Activated CD8-positive, alpha-beta T cell treated with anti-CD3 and anti-CD28 coated beads for 36 hours (primary cell): ENCODE results near the gene COL1A2. TPM values are rescaled to one million over a fixed set of nuclear protein-coding genes. Genes with fewer than 3 reads are reported as not detected.

Source experiments
- ATAC-seq: fragments of 200-7000 bp; cut with Tn5 transposase; one replicate; pipeline ENCODE4 v1.10.0; 2021; ENCODE audit warnings: mild to moderate bottlenecking, moderate library complexity
- CTCF ChIA-PET: fragments of 350-600 bp; sonication (Branson Sonifier 250); formaldehyde crosslinking; loops from one replicate; lab custom pipeline; 2021; ENCODE audit warnings: antibody characterized with exemption; lab: Charles Lee
- POLR2A ChIA-PET: fragments of 350-600 bp; sonication (Branson Sonifier 250); formaldehyde crosslinking; loops from one replicate; lab custom pipeline; 2021; ENCODE audit warnings: antibody characterized with exemption; lab: Charles Lee
- DNase-seq: peaks from one replicate; pipeline ENCODE4 v3.0.0-alpha.2; 2020
- H3K27ac Mint-ChIP-seq: one replicate; pipeline ENCODE4 v1.8.0; 2021; ENCODE audit warnings: mild to moderate bottlenecking, mixed read lengths
- H3K27me3 Mint-ChIP-seq: one replicate; pipeline ENCODE4 v1.8.0; 2021; ENCODE audit warnings: mixed read lengths
- H3K36me3 Mint-ChIP-seq: one replicate; pipeline ENCODE4 v1.8.0; 2021; ENCODE audit warnings: low read depth, mixed read lengths
- H3K4me1 Mint-ChIP-seq: one replicate; pipeline ENCODE4 v1.8.0; 2021; ENCODE audit warnings: low read depth, mixed read lengths
- H3K4me3 Mint-ChIP-seq: one replicate; pipeline ENCODE4 v1.8.0; 2021; ENCODE audit warnings: mild to moderate bottlenecking, moderate library complexity, mixed read lengths
- H3K9me3 Mint-ChIP-seq: one replicate; pipeline ENCODE4 v1.8.0; 2021; ENCODE audit warnings: mixed read lengths
- CTCF ChIP-seq: fragments of 200-600 bp; IDR thresholded peaks from one replicate; pipeline ENCODE4 v1.8.0; 2022; ENCODE audit warnings: antibody characterized with exemption, mild to moderate bottlenecking
- intact Hi-C: fragments of 100-400 bp; cut with micrococcal nuclease; formaldehyde crosslinking; loops from one replicate; pipeline ENCODE4 v1.10.0; 2022
- total RNA-seq, 2 experiments: library from RNA; stranded (reverse); gene quantifications; one replicate each; pipeline ENCODE4 v1.2.3, GENCODE V29; 2021

COL1A2 gene
- total RNA-seq, 2 experiments from 2014 or later = 0.47 to 0.56 TPM

GRCh38 chr7:94410413-94411187 is 15.9 kb downstream of the COL1A2 start:
- Mint-ChIP-seq H3K4me1 (no peaks in the 10 kb centered on the region), H3K36me3 (no peaks in the 10 kb centered on the region), H3K4me3 (no peak overlapping the region), H3K9me3 (no peaks in the 10 kb centered on the region), H3K27ac (no peak overlapping the region), H3K27me3 (peaks cover 4% of the 10 kb centered on the region)
- ATAC-seq = no peak
- intact Hi-C loops = no loop called here
- POLR2A ChIA-PET = no interaction called here
- no peak for TF ChIP-seq CTCF
- CTCF ChIA-PET = interaction anchor here (0.9 kb wide), 1 partner anchor 26 kb away, joined by 3 read pairs; no protein-coding TSS in a partner anchor
- DNase-seq = no peak

- no peaks in the 10 kb centered on the region for H3K36me3 Mint-ChIP-seq
- no peaks in the 10 kb centered on the region for H3K4me1 Mint-ChIP-seq
- H3K27ac Mint-ChIP-seq = no peak overlapping the region
- no peak for TF ChIP-seq CTCF
- no peak for DNase-seq
- intact Hi-C loops = no loop called here
- ChIA-PET POLR2A (no interaction called here), CTCF (interaction anchor here (0.9 kb wide), 1 partner anchor 26 kb away, joined by 3 read pairs; no protein-coding TSS in a partner anchor)
- no peak for ATAC-seq
- peaks cover 4% of the 10 kb centered on the region for H3K27me3 Mint-ChIP-seq
- no peaks in the 10 kb centered on the region for H3K9me3 Mint-ChIP-seq
- no peak overlapping the region for H3K4me3 Mint-ChIP-seq
These were observed 16.4 kb downstream of the COL1A2 start for GRCh38 chr7:94411188-94411466.

GRCh38 chr7:94412762-94413322 is 18.1 kb downstream of the COL1A2 start:
- Mint-ChIP-seq H3K4me3 (no peak overlapping the region), H3K36me3 (no peaks in the 10 kb centered on the region), H3K27me3 (peaks cover 3% of the 10 kb centered on the region), H3K9me3 (no peaks in the 10 kb centered on the region), H3K4me1 (no peaks in the 10 kb centered on the region), H3K27ac (no peak overlapping the region)
- intact Hi-C loops = no loop called here
- no peak for TF ChIP-seq CTCF
- POLR2A ChIA-PET = no interaction called here
- DNase-seq (no peak), ATAC-seq (no peak)
- CTCF ChIA-PET = interaction anchor here (1.3 kb wide), 1 partner anchor 18 kb away, joined by 3 read pairs; the partner anchor contains the start of gene COL1A2

- ChIA-PET POLR2A (no interaction called here), CTCF (no interaction called here)
- no peak for ATAC-seq
- Mint-ChIP-seq H3K4me1 (no peaks in the 10 kb centered on the region), H3K27me3 (peaks cover 3% of the 10 kb centered on the region), H3K9me3 (no peaks in the 10 kb centered on the region), H3K4me3 (no peak overlapping the region), H3K36me3 (no peaks in the 10 kb centered on the region), H3K27ac (no peak overlapping the region)
- no peak for TF ChIP-seq CTCF
- intact Hi-C loops = no loop called here
- no peak for DNase-seq
These were observed 19.8 kb downstream of the COL1A2 start for GRCh38 chr7:94414481-94414880.

- Mint-ChIP-seq H3K27me3 (peaks cover 6% of the 10 kb centered on the region), H3K36me3 (no peaks in the 10 kb centered on the region), H3K4me3 (no peak overlapping the region), H3K27ac (no peak overlapping the region), H3K4me1 (no peaks in the 10 kb centered on the region), H3K9me3 (no peaks in the 10 kb centered on the region)
- intact Hi-C loops = no loop called here
- POLR2A ChIA-PET = no interaction called here
- no peak for DNase-seq
- TF ChIP-seq CTCF = no peak
- no peak for ATAC-seq
- CTCF ChIA-PET = interaction anchor here (1.2 to 1.6 kb wide), 2 partner anchors 20 to 21 kb away, joined by 5 to 6 read pairs; no protein-coding TSS in a partner anchor
These were observed 20.3 kb downstream of the COL1A2 start for GRCh38 chr7:94414980-94415379.
